Stimulated activated CD8-positive, alpha-beta memory T cell treated with anti-CD3 and anti-CD28 coated beads, Interleukin-2, amount 100 ng/mL, for 48 hours (primary cell): ENCODE results near the gene C6orf52.
"Not testable (repeated sequence)": the region's sequence is repeated elsewhere in the genome, so short reads cannot be mapped to it uniquely, and the experiment has no call there.

Source experiments
- DNase-seq, 2 donors: peaks; one replicate each; pipeline ENCODE4 v3.0.0-alpha.2; 2020; ENCODE audit warnings: low read depth in 2 of 2

C6orf52 gene

GRCh38 chr6:10696655-10697054, 2.2 kb upstream of the C6orf52 start:
- no peak for DNase-seq

DNA sequence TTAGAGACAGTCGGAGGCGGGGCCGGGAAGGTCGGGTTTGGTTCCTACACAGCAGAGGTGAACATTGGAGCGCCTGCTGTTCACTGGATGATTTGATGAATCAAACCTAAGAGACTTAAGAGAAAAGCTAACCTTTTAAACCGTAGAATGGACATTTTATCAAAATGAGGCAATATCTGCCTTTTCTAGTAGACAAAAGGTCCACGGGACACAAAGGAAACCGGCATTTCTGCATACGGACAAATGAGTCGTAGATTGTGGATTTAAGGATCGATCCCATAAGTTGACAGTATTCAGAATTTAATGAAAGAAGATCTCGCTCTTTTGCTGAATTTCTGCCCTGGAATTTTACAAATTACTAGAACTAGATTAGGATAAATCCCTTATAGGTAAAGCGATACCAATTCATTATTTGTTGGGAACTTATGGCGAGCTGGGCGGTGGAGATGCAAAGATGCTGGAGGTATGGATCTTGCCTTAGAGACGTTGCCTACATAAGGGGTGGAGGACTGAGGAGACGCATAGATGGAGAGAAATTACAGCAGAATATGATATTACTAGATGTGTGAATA, 756 bp upstream of the C6orf52 start:
- no peak for DNase-seq

- DNase-seq = no peak
Observed at GRCh38 chr6:10692965-10693538, 1.4 kb downstream of the C6orf52 start.

DNA sequence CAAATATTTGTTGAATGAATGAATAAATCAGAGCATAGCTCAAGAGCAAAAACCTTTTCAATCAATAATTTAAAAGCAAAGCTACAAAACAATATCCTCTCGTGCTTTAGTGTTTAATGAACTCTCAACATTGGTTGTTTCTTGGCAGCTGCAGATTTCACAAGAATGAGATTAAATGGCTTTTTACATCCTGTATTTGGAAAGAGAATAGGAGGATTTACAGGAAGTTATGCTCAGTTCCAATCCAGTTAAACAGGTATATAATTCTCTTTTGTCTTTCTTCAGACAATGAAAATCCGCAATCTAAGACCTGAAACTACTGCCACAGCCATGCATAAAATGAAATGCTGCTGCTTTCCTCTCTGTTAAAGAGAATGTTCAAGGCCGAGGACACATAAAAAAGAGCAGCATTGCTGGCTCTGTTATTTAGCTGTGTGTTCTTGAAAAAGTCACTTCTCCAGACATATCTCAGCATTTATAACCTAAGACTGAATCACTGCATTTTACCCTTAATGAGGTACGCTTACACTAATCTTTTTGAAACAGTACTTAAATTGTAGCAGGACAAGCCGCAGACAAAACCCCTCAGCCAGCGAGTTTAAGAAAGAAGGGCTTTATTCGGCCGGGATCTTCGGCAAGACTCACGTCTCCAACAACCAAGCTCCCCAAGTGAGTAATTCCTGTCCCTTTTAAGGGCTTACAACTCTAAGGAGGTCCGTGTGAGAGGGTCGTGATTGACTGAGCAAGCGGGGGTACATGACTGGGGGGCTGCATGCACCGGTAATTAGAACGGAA, 3.6 kb downstream of the C6orf52 start:
- no peak for DNase-seq

DNA sequence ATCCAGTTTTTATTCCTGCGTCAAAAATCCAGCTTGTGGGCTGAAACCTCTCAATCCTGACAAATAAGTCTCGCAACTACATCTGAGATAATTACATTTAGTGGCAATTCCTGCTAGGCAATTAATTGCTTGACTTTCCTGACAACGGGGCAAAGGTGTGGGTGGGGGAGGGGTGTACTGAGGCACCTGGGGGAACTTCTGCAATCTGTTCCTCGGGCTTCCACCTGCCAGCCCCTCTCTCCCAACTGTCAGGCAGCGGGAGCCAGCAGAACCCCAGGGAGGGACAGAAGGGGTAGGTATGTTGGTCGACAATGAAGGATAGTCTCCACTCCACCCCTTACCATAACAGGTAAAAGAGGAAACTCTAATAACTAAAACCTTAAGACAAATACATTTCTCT, 6.8 kb downstream of the C6orf52 start:
- no peak for DNase-seq

- DNase-seq = no peak
Observed at GRCh38 chr6:10686901-10687300, 7.5 kb downstream of the C6orf52 start.

- no peak for DNase-seq
Observed at GRCh38 chr6:10685092-10685915, 9.1 kb downstream of the C6orf52 start.

GRCh38 chr6:10684618-10685017, 9.8 kb downstream of the C6orf52 start:
- no peak for DNase-seq

GRCh38 chr6:10682355-10682988, 11.9 kb downstream of the C6orf52 start:
- DNase-seq = no peak

- DNase-seq = no peak
Observed at GRCh38 chr6:10681795-10682194, 12.6 kb downstream of the C6orf52 start.

DNA sequence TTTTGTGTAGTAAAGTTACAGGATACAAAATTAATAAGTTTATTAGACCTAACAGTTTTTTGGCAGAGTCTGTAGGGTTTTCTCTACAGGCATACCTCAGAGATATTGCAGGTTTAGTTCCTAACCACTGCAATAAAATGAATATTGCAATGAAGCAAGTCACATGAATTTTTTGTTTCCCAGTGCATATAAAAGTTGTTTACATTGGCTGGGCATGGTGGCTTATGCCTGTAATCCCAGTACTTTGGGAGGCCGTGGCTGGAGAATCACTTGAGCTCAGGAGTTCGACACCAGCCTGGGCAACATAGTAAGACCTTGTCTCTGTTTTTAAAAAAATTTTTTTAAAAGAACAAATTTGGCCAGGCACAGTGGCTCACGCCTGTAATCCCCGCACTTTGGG, 16.0 kb downstream of the C6orf52 start:
- DNase-seq = no peak

DNA sequence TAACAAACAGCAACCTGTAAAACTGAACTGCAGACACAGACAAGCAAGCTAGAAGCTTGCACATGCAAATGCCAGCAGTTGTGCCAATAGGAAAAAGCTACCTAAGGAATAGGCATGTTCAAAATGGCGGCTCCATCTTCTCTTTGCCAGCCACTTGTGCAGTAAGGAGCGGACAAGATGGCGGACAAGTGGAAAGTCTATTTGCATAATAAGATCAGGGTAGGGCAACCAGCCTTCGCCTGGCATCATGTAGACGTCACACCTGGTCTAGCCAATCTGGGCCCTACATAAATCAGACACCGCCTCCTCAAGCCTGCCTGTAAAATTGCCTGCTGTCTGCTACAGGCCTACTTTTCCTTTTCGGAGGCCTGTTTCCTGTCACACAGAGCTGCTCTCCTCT, 18.0 kb downstream of the C6orf52 start:
- no peak for DNase-seq

DNA sequence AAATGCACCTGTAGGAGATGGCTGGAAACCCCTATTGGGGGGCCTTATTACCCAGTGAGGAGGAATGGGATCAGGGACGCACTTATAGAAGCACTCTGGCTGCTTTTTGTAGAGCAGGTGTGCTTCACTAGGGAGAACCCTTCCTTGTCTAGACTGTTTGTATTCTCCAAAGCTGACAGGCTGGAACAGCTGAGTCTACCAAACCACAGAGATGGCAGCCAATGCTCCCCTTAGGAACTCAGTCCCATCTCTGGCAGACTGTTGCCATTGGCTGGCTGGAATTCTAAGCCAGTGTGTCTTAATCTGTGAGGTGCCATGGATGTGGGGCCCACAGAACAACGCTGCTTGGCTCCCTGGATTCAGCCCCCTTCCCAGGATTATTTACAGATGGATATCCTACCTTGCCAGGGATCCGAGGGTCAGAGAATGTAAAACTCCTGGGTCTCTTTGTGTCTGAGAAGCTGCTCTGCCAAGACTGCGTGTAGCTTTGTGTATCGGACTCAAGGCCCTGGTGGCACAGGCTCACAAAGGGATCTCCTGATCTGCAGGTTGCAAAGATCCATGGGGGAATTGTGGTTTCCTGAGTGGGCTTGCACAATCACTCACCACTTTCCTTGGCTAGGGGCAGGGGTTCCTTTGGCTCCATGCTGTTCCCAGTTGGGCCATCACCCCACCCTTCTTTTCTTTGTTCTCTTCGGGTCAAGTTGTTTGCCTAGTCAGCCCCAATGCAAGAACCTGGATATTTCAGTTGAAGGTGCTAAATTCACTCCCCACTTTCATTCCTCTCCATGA, 26.1 kb downstream of the C6orf52 start:
- DNase-seq = no peak

DNA sequence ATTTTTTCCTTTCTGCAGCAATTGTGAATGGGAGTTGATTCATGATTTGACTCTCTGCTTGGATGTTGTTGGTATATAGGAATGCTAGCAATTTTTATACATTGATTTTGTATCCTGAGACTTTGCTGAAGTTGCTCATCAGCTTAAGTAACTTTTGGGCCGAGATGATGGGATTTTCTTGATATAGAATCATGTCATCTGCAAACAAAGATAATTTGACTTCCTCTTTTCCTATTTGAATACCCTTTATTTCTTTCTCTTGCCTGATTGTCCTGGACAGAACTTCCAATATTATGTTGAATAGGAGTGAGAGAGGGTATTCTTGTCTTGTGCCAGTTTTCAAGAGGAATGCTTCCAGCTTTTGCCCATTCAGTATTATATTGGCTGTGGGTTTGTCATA, 28.8 kb downstream of the C6orf52 start:
- DNase-seq = not testable (repeated sequence)

DNA sequence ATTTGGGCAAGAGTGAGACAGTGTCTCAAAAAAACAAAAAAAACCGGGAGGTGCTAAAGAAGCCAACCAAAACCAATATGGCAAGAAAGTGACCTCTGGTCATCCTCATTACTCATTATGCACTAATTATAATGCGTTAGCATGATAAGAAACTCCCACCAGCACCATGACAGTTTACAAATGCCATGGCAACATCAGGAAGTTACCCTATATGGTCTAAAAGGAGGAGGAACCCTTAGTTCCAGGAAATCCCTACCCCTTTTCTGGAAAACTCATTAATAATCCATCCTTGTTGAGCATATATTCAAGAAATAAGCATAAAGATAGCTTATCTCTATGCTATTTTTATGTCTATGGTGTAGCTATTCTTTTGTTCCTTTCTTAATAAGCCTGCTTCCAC, 31.7 kb downstream of the C6orf52 start:
- DNase-seq = no peak

GRCh38 chr6:10662207-10662606, 32.2 kb downstream of the C6orf52 start:
- no peak for DNase-seq

DNA sequence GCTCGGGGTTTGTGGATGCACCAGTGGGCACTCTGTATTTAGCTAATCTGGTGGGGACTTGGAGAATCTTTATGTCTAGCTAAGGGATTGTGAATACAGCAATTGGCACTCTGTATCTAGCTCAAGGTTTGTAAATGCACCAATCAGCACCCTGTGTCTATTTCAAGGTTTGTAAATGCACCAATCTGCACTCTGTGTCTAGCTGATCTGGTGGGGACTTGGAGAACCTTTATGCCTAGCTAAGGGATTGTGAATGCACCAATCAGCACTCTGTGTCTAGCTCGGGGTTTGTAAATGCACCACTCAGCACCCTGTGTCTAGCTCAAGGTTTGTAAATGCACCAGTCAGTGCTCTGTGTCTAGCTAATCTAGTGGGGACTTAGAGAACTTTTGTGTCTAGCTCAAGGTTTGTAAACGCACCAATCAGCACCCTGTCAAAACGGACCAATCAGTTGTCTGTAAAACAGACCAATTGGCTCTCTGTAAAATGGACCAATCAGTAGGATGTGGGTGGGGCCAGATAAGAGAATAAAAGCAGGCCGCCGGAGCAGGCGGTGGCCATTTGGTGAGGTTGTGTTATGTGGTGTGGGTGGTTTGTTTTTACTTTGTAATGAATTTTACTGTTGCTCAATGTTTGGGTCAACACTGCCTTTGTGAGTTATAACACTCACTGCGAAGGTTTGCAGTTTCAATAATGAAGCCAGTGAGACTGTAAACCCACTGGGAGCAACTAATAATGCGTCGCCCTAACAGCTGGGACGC, 33.8 kb downstream of the C6orf52 start:
- not testable (repeated sequence) for DNase-seq

DNA sequence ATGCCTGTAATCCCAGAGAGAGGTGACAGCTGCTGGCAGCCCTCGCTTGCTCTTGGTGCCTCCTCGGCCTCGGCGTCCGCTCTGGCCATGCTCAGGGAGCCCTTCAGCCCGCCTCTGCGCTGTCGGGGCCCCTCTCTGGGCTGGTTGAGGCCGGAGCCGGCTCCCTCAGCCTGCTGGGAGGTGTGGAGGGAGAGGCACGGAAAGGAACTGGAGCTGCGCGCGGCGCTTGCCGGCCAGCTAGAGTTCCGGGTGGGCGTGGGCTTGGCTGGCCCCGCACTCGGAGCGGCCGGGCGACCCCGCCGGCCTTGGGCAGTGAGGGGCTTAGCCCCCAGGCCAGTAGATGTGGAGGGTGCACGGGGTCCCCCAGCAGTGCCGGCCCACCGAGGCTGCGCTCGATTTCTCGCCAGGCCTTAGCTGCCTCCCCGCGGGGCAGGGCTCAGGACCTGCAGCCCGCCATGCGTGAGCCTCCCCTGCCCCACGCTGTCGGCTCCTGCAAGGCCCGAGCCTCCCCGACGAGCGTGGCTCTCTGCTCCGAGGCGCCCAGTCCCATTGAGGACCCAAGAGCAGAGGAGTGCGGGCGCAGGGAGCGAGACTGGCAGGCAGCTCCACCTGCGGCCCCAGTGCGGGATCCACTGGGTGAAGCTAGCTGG, 34.6 kb downstream of the C6orf52 start:
- DNase-seq = no peak

DNA sequence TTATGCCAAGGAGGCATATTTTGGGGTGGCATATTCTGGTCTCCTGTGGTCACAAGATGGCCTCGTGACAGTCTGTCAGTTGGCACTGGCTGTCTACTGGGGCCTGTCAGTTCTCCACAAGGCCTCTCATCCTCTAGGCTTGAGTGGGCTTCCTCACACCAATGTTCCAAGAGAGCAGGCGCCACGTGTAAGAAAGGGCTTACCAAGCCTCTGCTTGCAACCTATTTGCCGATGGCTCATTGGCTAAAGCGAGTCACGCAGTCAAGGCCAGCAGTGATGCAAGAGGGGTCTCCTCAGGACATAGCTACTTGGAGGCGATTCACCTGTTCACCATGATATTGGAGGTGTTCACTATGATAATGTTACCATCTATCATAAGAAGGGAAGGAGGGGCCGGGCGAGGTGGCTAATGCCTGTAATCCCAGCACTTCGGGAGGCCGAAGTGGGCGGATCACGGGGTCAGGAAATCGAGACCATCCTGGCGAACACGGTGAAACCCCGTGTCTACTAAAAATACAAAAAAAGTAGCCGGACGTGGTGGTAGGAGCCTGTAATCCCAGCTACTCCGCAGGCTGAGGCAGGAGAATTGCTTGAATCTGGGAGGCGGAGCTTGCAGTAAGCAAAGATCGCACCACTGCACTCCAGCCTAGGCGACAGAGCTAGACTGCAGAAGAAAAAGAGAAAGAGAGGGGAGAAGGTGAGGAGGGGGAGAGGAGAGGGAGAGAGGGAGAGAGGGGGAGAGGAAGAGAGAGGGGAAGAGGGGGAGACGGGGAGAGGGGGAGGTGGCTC, 35.3 kb downstream of the C6orf52 start:
- no peak for DNase-seq
